ENCODE results near the gene PLEKHG3. TPM values are rescaled to one million over a fixed set of nuclear protein-coding genes. Genes with fewer than 3 reads are reported as not detected.
"Not testable (repeated sequence)": the region's sequence is repeated elsewhere in the genome, so short reads cannot be mapped to it uniquely, and the experiment has no call there.

PLEKHG3 gene
- polyA plus RNA-seq, 4 donors: 60.7 to 104 (median 94.2) TPM

GRCh38 chr14:64685371-64686281 lies 18.6 kb upstream of the PLEKHG3 start:
- DNase-seq (ENCODE audit: low read depth in 4 of 4, low spot score in 3 of 4): no peak

- DNase-seq (ENCODE audit: low read depth in 4 of 4, low spot score in 3 of 4): no peak
These were observed 18.0 kb upstream of the PLEKHG3 start for GRCh38 chr14:64686282-64686615.

- no peak for DNase-seq (ENCODE audit: low read depth in 4 of 4, low spot score in 3 of 4)
These were observed 16.2 kb upstream of the PLEKHG3 start for GRCh38 chr14:64688031-64688430.

- DNase-seq (ENCODE audit: low read depth in 4 of 4, low spot score in 3 of 4): no peak
These were observed 15.4 kb upstream of the PLEKHG3 start for GRCh38 chr14:64688811-64689281.

GRCh38 chr14:64689289-64689688 lies 14.9 kb upstream of the PLEKHG3 start:
- no peak for DNase-seq (ENCODE audit: low read depth in 4 of 4, low spot score in 3 of 4)

- not testable (repeated sequence) for DNase-seq (ENCODE audit: low read depth in 4 of 4, low spot score in 3 of 4)
These were observed 13.6 kb upstream of the PLEKHG3 start for GRCh38 chr14:64690607-64691006.

GRCh38 chr14:64691376-64691775 lies 12.8 kb upstream of the PLEKHG3 start:
- DNase-seq (ENCODE audit: low read depth in 4 of 4, low spot score in 3 of 4): no peak

GRCh38 chr14:64692189-64692985 lies 11.8 kb upstream of the PLEKHG3 start:
- DNase-seq (ENCODE audit: low read depth in 4 of 4, low spot score in 3 of 4): no peak

- DNase-seq (ENCODE audit: low read depth in 4 of 4, low spot score in 3 of 4): no peak
These were observed 11.0 kb upstream of the PLEKHG3 start for GRCh38 chr14:64692986-64693809.

GRCh38 chr14:64693810-64694165 lies 10.4 kb upstream of the PLEKHG3 start:
- DNase-seq (ENCODE audit: low read depth in 4 of 4, low spot score in 3 of 4): no peak

GRCh38 chr14:64695071-64695470 lies 9.2 kb upstream of the PLEKHG3 start:
- no peak for DNase-seq (ENCODE audit: low read depth in 4 of 4, low spot score in 3 of 4)

- no peak for DNase-seq (ENCODE audit: low read depth in 4 of 4, low spot score in 3 of 4)
These were observed 7.8 kb upstream of the PLEKHG3 start for GRCh38 chr14:64696355-64696857.

GRCh38 chr14:64698903-64699302 lies 5.3 kb upstream of the PLEKHG3 start:
- DNase-seq (ENCODE audit: low read depth in 4 of 4, low spot score in 3 of 4): no peak

- no peak for DNase-seq (ENCODE audit: low read depth in 4 of 4, low spot score in 3 of 4)
These were observed 3.9 kb upstream of the PLEKHG3 start for GRCh38 chr14:64700290-64700689.

- DNase-seq (ENCODE audit: low read depth in 4 of 4, low spot score in 3 of 4): no peak
These were observed 3.3 kb upstream of the PLEKHG3 start for GRCh38 chr14:64700894-64701293.

GRCh38 chr14:64701660-64702059 lies 2.6 kb upstream of the PLEKHG3 start:
- DNase-seq (ENCODE audit: low read depth in 4 of 4, low spot score in 3 of 4): no peak

- DNase-seq (ENCODE audit: low read depth in 4 of 4, low spot score in 3 of 4): peak in 1 of 4 donors; percentile 73
These were observed 1.5 kb upstream of the PLEKHG3 start for GRCh38 chr14:64702493-64703394.

- no peak for DNase-seq (ENCODE audit: low read depth in 4 of 4, low spot score in 3 of 4)
These were observed 655 bp upstream of the PLEKHG3 start for GRCh38 chr14:64703395-64704142.

All from left renal pelvis (tissue), 4 donors.